AG04449 (cell line): ENCODE measurements around the gene PTPRT.

Source experiments
- CTCF ChIA-PET: fragments of 350-600 bp; formaldehyde crosslinking; extraction: SDS; loops from one replicate; lab custom pipeline; 2021; ENCODE audit warnings: antibody characterized with exemption; lab: Yijun Ruan, JAX
- POLR2A ChIA-PET: fragments of 400-600, 350-600 bp; formaldehyde crosslinking; extraction: SDS; loops from one replicate; lab custom pipeline; 2020; ENCODE audit warnings: antibody characterized with exemption, inconsistent platforms; lab: Yijun Ruan, JAX
- DNase-seq: peaks from one replicate; pipeline ENCODE4 v3.0.0-alpha.2; 2010; ENCODE audit warnings: low read depth, low spot score
- H3K4me3 ChIP-seq: 2 replicates; pipeline ENCODE4 v1.5.1; 2011; ENCODE audit warnings: low read depth, mild to moderate bottlenecking, control low read depth, low read length
- CTCF ChIP-seq: IDR thresholded peaks from one replicate; pipeline ENCODE4 v1.5.1; 2011; ENCODE audit warnings: mild to moderate bottlenecking, moderate library complexity, low read length, control low read depth, inconsistent platforms; ENCODE audit not compliant: insufficient read depth; ENCODE audit errors: missing control alignments

PTPRT gene

GRCh38 chr20:42118409-42119125 lies 1071.1 kb downstream of the PTPRT start:
- POLR2A ChIA-PET: no interaction called here
- CTCF ChIA-PET: no interaction called here
- DNase-seq: no peak

GRCh38 chr20:42118001-42118400 lies 1071.7 kb downstream of the PTPRT start:
- CTCF ChIA-PET: no interaction called here
- POLR2A ChIA-PET: no interaction called here
- TF ChIP-seq CTCF: no peak
- no peak overlapping the region for H3K4me3 ChIP-seq
- no peak for DNase-seq

More at GRCh38 chr20:42118409-42119125, 1071.1 kb downstream of the PTPRT start:
- H3K4me3 ChIP-seq: no peak overlapping the region
- no peak for TF ChIP-seq CTCF

- no peak for TF ChIP-seq CTCF
- no peak for DNase-seq
- ChIA-PET CTCF (no interaction called here), POLR2A (no interaction called here)
- H3K4me3 ChIP-seq: no peak overlapping the region
Measured at GRCh38 chr20:42113236-42113635, 1076.5 kb downstream of the PTPRT start.

GRCh38 chr20:42112161-42112560 lies 1077.5 kb downstream of the PTPRT start:
- ChIA-PET CTCF (no interaction called here), POLR2A (no interaction called here)
- DNase-seq: no peak
- H3K4me3 ChIP-seq: no peak overlapping the region
- no peak for TF ChIP-seq CTCF

- CTCF ChIA-PET: no interaction called here
- no peak overlapping the region for H3K4me3 ChIP-seq
- TF ChIP-seq CTCF: no peak
- DNase-seq: no peak
- POLR2A ChIA-PET: no interaction called here
Measured at GRCh38 chr20:42111349-42111748, 1078.4 kb downstream of the PTPRT start.

- no peak for DNase-seq
- POLR2A ChIA-PET: no interaction called here
- H3K4me3 ChIP-seq: no peak overlapping the region
- no peak for TF ChIP-seq CTCF
- CTCF ChIA-PET: no interaction called here
Measured at GRCh38 chr20:42110301-42110700, 1079.4 kb downstream of the PTPRT start.
